Embryonic facial prominence (tissue), 1 donor: ENCODE measurements around the gene C1orf56.
"Not testable (repeated sequence)": the region's sequence is repeated elsewhere in the genome, so short reads cannot be mapped to it uniquely, and the experiment has no call there.

ENCODE experiments used
- DNase-seq: peaks from one replicate; pipeline ENCODE4 v3.0.0-alpha.2; 2016; ENCODE audit errors: extremely low spot score

Gene C1orf56

DNA sequence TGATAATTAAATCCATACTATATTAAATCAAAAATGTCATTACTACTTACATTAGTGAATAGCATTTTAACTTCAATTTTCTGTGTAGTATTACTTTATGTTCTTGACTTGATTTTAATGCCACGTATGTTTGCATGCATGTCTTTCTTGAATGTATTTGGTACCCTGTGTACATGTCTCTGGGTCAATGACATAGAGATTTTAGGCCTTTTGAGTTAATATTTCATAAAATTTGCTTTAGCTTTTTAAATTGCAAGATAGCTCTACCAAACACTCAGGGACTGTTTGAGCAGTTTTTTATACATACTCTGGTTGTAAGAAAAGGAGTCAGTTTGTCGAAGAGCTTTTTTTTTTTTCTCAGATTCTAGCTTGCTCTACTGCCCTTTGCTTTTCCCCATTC lies 14.2 kb downstream of the C1orf56 start:
- no peak for DNase-seq

DNA sequence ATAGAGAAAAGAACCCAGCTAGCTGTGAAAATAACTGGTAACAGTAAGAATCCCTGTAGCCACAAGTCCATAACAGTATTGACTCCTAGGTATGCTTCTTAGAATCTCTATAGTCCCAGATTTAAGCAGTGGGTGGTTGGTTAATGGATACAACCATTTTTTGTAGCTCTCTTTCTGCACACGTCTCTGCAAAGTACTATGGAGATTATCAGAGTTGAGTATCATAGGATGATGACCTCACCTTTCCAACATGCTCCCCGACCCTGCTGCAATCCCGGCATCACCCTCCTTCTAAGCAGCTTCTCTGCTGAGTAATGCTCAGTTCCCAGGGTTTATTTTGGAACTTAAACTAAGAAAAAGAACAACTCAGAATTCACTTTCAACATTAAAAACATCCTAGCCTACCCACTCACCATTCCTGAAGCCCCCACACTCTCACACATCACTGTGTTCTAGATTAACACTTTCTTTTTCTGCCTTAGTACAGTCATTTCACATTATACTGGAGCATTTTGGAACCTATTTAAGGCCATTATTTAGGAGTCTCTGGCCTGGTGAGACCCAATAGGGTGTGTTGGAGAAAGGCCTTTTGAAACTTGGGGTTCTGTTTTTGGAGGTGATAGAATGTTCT lies 15.3 kb downstream of the C1orf56 start:
- DNase-seq, result no peak

DNA sequence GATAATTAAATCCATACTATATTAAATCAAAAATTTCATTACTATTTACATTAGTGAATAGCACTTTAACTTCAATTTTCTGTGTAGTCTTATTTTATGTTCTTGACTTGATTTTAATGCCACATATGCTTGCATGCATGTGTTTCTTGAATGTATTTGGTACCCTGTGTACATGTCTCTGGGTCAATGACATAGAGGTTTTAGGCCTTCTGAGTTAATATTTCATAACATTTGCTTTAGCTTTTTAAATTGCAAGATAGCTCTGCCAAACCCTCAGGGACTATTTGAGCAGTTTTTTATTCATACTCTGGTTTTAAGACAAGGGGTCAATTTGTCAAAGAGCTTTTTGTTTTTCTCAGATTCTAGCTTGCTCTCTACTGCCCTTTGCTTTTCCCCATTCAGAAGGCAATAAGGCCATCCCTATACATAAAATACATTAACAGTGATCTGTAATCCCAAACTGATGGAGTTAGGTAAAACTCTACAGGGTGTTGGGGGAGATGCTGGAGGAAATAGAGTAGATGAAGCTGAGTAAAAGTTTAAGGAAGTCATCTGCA lies 17.6 kb downstream of the C1orf56 start:
- no peak for DNase-seq

DNA sequence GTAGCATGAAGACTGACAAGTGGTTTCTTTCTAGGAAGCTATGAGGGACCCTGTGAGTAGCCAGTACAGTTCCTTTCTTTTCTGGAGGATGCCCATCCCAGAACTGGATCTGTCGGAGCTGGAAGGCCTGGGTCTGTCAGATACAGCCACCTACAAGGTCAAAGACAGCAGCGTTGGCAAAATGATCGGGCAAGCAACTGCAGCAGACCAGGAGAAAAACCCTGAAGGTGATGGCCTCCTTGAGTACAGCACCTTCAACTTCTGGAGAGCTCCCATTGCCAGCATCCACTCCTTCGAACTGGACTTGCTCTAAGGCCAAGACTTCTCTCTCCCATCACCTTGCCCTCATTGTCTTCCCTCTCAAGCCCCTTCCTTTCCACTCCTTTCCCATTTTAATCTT lies 19.6 kb downstream of the C1orf56 start:
- no peak for DNase-seq

DNA sequence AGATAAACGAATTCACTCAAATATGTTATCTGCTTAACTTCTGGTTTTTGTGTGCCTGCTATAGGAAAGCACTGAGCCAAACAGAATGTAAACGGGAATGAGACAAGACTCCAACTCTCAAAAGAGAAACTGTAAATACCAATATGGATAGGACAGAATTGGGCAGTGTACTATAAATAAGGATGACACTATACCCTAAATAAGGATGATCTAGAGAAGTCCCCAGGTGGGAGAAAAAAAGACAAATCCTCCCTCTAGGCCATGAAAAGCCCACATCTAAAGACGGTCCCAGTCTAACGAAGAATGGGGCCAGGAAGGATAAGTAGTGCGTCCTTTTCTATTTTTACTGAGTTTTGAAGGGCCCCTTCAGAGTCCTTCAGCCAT lies 21.5 kb downstream of the C1orf56 start:
- DNase-seq, result no peak

DNA sequence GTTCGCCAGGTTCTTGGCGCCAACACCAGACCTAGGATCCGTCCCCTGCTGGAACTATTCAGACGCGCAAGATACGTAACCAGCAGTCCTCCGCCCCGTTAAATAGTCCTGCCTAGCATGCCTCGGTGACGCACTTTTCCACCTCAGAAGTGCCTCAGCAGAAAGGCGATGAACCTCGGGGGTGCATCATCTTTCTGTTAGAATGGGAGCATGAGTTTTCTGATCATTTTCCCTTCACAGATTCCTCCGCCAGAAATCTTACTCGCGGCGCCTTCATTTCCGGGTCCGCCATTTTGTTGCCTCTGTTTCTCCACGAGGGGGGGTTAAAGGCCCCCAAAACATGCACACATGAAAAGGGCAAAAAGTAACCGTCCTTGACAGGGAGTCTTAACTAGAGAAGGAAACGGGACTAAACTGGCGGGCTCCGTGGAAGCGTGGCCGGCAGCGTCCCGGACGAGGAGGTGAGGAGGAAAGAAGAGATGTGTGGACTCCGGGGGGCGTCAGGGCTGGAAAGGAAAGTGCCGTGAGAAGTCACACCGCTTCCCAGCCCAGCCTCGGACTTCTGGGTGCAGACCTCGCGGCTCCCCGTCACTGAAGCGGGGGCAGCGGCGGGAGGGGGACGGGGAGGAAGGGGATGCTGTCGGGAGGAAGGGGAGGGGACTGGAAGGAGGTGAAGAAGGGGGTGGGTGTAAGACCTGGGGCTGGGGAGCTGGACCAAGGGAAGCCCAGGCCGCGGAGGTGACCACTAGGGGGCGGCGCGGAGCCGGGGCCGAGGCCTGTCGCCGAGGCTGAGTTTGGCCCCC lies 23.1 kb downstream of the C1orf56 start, which contains the start of gene GABPB2:
TSS of gene GABPB2 (plus strand) at position 288 of the 803 bp plus-strand sequence. CDS start 17,429 bp downstream, outside the sequence.
- DNase-seq, result peak; percentile 96

DNA sequence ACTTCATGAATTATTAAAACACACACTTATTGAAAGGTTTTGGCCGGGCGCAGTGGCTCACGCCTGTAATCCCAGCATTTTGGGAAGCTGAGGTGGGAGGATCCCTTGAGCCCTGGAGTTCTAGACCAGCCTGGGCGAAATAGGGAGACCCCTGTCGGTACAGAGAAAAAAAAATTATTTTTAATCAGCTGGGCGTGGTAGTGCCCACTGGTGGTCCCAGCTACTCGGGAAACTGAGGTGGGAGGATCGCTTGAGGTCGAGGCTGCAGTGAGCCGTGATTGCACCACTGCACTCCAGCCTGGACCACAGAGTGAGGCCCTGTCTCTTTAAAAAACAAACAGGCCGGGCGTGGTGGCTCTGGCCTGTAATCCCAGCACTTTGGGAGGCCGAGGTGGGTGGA lies 24.7 kb downstream of the C1orf56 start:
- DNase-seq, result no peak

DNA sequence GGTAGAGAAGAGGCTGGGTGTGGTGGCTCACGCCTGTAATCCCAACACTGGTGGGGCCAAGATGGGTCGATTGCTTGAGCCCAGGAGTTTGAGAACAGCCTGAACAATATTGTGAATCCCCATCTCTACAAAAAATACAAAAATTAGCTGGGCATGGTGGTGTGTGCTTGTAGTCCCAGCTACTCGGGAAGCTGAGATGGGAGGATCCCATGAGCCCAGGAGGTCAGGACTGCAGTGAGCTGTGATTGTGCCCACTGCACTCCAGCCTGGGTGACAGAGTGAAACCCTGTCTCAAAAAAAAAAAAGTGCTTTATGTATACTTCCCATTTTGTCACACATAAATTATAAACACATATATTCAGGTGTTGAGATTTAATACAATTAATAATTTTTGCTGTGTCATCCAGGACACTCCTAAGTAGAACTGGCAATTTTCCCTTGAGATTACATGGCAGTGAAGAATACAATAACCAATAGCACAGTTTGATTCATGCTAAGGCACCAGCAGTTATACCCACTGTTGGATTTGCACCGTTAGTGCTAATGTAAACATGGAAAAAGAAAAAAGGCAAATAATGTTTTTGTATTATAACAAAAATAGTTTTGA lies 38.5 kb downstream of the C1orf56 start:
- DNase-seq, result no peak

DNA sequence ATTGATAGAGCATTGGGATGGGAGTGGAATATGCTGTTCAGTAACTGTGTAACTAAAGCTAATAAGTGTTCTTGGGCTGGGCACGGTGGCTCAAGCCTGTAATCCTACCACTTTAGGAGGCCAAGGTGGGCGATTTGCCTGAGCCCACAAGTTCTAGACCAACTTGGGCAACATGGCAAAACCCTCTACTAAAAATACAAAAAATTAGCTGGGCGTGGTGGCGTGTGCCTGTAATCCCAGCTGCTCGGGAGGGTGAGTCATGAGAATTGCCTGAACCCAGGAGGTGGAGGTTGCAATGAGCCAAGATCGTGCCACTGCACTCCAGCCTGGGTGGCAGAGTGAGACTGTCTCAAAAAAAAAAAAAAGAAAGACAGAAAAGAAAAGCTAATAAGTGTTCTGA lies 49.9 kb downstream of the C1orf56 start:
- not testable (repeated sequence) for DNase-seq

DNA sequence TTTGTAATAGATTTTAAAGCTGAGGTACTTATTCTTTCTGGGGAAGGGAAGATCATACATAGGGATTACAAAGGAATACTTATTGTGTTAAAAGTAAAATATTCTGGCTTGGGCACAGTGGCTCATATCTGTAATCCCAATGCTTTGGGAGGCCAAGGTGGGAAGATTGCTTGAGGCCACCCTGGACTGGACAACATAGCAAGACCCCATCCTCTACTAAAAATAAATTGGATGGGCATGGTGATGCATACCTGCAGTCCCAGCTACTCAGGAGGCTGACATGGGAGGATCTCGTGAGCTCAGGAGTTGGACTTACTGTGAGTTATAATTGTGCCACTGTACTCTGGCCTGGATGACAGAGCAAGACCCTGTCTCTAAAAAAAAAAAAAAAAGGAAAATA lies 50.6 kb downstream of the C1orf56 start:
- no peak for DNase-seq
